HepG2 (cell line): Measurements from ENCODE around the gene TKTL2. TPM values are rescaled to one million over a fixed set of nuclear protein-coding genes. Genes with fewer than 3 reads are reported as not detected.

Source experiments
- GRHL1 ChIP-seq: sonication (generic); formaldehyde crosslinking; conservative IDR thresholded peaks from 2 replicates; pipeline ENCODE4 v1.8.0; 2022; ENCODE audit warnings: missing genetic modification reagents
- HNRNPLL ChIP-seq: fragments of 200-400 bp; formaldehyde crosslinking; IDR thresholded peaks from 2 replicates; pipeline ENCODE4 v1.6.1; 2017; ENCODE audit warnings: mild to moderate bottlenecking, low read depth, low read length; ENCODE audit not compliant: poor library complexity, severe bottlenecking
- MED8 ChIP-seq: sonication (generic); formaldehyde crosslinking; IDR thresholded peaks from 2 replicates; pipeline ENCODE4 v1.8.1; 2023; ENCODE audit warnings: mild to moderate bottlenecking, missing genetic modification reagents; ENCODE audit not compliant: insufficient replicate concordance
- MYPOP ChIP-seq: sonication (generic); formaldehyde crosslinking; IDR thresholded peaks from 2 replicates; pipeline ENCODE4 v1.8.1; 2023; ENCODE audit warnings: mild to moderate bottlenecking, moderate library complexity, missing genetic modification reagents
- NBN ChIP-seq: fragments of 450-650 bp; conservative IDR thresholded peaks from 2 replicates; pipeline ENCODE4 v1.6.1; 2017
- SCMH1 ChIP-seq: sonication (generic); formaldehyde crosslinking; IDR thresholded peaks from 2 replicates; pipeline ENCODE4 v1.9.0; 2021; ENCODE audit warnings: missing genetic modification reagents, mild to moderate bottlenecking, borderline replicate concordance
- SKIL ChIP-seq: sonication (generic); formaldehyde crosslinking; IDR thresholded peaks from 2 replicates; pipeline ENCODE4 v1.8.0; 2022; ENCODE audit warnings: missing genetic modification reagents, mild to moderate bottlenecking, moderate library complexity, borderline replicate concordance
- SP2 ChIP-seq: sonication (generic); formaldehyde crosslinking; IDR thresholded peaks from 2 replicates; pipeline ENCODE4 v1.5.1; 2020; ENCODE audit warnings: mild to moderate bottlenecking, missing genetic modification reagents
- ZNF230 ChIP-seq: sonication (generic); formaldehyde crosslinking; IDR thresholded peaks from 2 replicates; pipeline ENCODE4 v1.4.0; 2020; ENCODE audit warnings: mild to moderate bottlenecking, missing genetic modification reagents
- ZNF235 ChIP-seq: sonication (generic); formaldehyde crosslinking; IDR thresholded peaks from 2 replicates; pipeline ENCODE4 v1.8.1; 2023; ENCODE audit warnings: mild to moderate bottlenecking, missing genetic modification reagents, borderline replicate concordance
- ZNF24 ChIP-seq: fragments of 450-650 bp; IDR thresholded peaks from 2 replicates; pipeline ENCODE4 v1.6.1; 2017; ENCODE audit warnings: antibody characterized with exemption, mild to moderate bottlenecking
- ZNF280B ChIP-seq: sonication (generic); formaldehyde crosslinking; IDR thresholded peaks from 2 replicates; pipeline ENCODE4 v1.5.0; 2020; ENCODE audit warnings: missing genetic modification reagents, mild to moderate bottlenecking, borderline replicate concordance
- ZNF414 ChIP-seq: sonication (generic); formaldehyde crosslinking; IDR thresholded peaks from 2 replicates; pipeline ENCODE4 v1.5.0; 2020; ENCODE audit warnings: missing genetic modification reagents
- ZNF431 ChIP-seq: sonication (generic); formaldehyde crosslinking; IDR thresholded peaks from 2 replicates; pipeline ENCODE4 v1.9.0; 2022; ENCODE audit warnings: missing genetic modification reagents, low read depth, mild to moderate bottlenecking, borderline replicate concordance
- ZNF503 ChIP-seq: sonication (generic); formaldehyde crosslinking; IDR thresholded peaks from 2 replicates; pipeline ENCODE4 v1.4.0; 2020; ENCODE audit warnings: missing genetic modification reagents
- ZNF672 ChIP-seq: sonication (generic); formaldehyde crosslinking; IDR thresholded peaks from 2 replicates; pipeline ENCODE4 v1.8.1; 2022; ENCODE audit warnings: missing genetic modification reagents
- ZNF761 ChIP-seq: sonication (generic); formaldehyde crosslinking; conservative IDR thresholded peaks from 2 replicates; pipeline ENCODE4 v1.4.0; 2020; ENCODE audit warnings: mild to moderate bottlenecking, missing genetic modification reagents
- ZNF768 ChIP-seq: sonication (generic); formaldehyde crosslinking; IDR thresholded peaks from 2 replicates; pipeline ENCODE4 v1.4.0; 2020; ENCODE audit warnings: missing genetic modification reagents
- polyA plus RNA-seq, 8 experiments: library from polyadenylated mRNA; depleted of rRNA in 3 of 8; stranded (reverse) in 7 of 8; unstranded in 1 of 8; fragments of >200 nt; fragmentation: Illumina TruSeq in 4 of 8; extraction: Trizol in 4 of 8; gene quantifications; 2 replicates each; pipeline versions ENCODE4 v1.2.1 to v1.2.3, GENCODE V29; 2011 to 2016; ENCODE audit warnings: low read depth in 4 of 8, missing spikeins in 1 of 8, mixed read lengths in 1 of 8; ENCODE audit not compliant: insufficient read depth in 1 of 8
- total RNA-seq, 5 experiments: library from RNA; depleted of rRNA; stranded (reverse); fragments of >200 nt; fragmentation: Illumina TruSeq; extraction: Trizol; gene quantifications; 2 replicates each; pipeline ENCODE4 v1.2.3, GENCODE V29; 2016; ENCODE audit warnings: low read depth in 1 of 5

The TKTL2 gene
- total and polyA plus RNA-seq, 2 of the 13 experiments (the other 11 are each of a cell fraction or from before 2014, with no cell fraction given), result not detected

- TF ChIP-seq GRHL1 (CRISPR knock-in tag) (no peak), ZNF761 (CRISPR knock-in tag) (peak; percentile 94), ZNF24 (0 out of 2 replicates have a peak, but pooled peaks have one; percentile 32), ZNF230 (CRISPR knock-in tag) (peak; percentile 84; the same call in 1 of the 2 replicates), ZNF414 (peak; percentile 97), SKIL (CRISPR knock-in tag) (no peak), MED8 (CRISPR knock-in tag) (peak; percentile 57), MYPOP (CRISPR knock-in tag) (peak; percentile 94), ZNF280B (CRISPR knock-in tag) (peak; percentile 76; the same call in 1 of the 2 replicates), ZNF503 (CRISPR knock-in tag) (peak; percentile 56), NBN (no peak), SCMH1 (CRISPR knock-in tag) (no peak), ZNF431 (CRISPR knock-in tag) (peak; percentile 72; the same call in 1 of the 2 replicates), ZNF235 (CRISPR knock-in tag) (peak; percentile 35; the same call in 1 of the 2 replicates), ZNF672 (CRISPR knock-in tag) (0 out of 2 replicates have a peak, but pooled peaks have one; percentile 33), HNRNPLL (peak; percentile 91), ZNF768 (CRISPR knock-in tag) (peak; percentile 73; the same call in 1 of the 2 replicates), SP2 (CRISPR knock-in tag) (no peak)
Measured at GRCh38 chr4:163494360-163495241, 21.0 kb upstream of the TKTL2 start, which contains the start of gene TMA16 (continued).
